ENCODE results near the gene MARCOL. TPM values are rescaled to one million over a fixed set of nuclear protein-coding genes. Genes with fewer than 3 reads are reported as not detected.
"Not testable (repeated sequence)": the region's sequence is repeated elsewhere in the genome, so short reads cannot be mapped to it uniquely, and the experiment has no call there.

The MARCOL gene
- polyA plus RNA-seq, 6 donors from 2014 or later, result not detected

DNA sequence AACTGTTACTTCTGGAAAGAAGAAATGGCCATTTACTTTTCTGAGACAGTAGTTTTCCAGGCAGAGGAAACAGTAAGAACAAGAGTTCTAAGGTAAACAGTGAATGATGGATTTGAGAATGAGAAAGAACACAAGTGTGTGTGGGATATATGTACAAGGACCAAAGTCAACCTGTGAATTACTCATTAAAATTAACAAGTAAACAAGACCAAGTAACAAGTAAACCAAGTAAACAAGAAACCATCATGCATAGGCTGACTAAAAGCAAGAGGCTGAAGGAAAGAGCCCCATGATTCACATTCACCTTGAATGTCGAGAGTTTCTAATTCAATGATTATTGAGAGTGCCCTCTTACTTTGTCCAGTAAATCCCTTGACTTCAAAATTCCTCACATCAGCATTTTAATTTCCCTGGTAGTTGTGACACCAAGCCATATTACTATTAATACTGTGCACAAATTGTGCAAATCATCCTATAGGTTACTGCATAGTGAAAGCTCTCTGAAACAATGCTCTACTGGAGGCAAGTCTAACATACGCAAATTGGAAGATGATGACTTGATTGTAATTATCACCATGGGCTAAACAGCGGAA lies 9.8 kb upstream of the MARCOL start:
- H3K27me3 Mint-ChIP-seq, result peaks cover 0 to 11% (median 11%) of the 10 kb centered on the region in 3 donors
- ATAC-seq (ENCODE audit: low read depth in 2 of 2), result no peak
- H3K4me3 Mint-ChIP-seq, result no peak overlapping the region
- H3K9me3 Mint-ChIP-seq, result peaks cover 0 to 5% (median 0%) of the 10 kb centered on the region in 7 donors
- H3K27ac Mint-ChIP-seq, result no peak overlapping the region
- no peaks in the 10 kb centered on the region for H3K36me3 Mint-ChIP-seq
- H3K4me1 Mint-ChIP-seq, result no peaks in the 10 kb centered on the region
- no peak for DNase-seq

DNA sequence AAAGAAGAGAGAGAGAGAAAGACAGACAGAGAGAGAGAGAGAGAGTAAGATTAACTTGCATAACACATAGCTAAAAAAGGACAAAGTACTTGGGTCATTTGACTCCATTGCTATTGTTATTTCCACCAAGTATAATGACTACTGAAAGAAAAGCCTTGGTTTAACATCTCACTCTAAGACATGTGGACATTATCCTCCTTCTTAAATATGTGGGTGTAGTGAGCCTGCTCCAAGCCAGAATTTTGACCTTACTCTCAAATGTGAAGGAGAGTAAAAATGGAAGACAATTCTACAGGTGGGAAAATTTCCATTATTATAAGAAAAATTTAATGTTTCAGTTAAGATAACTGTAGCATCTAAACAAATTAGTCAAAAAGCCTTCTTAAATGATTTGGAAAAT lies 8.5 kb upstream of the MARCOL start:
- H3K27me3 Mint-ChIP-seq, result peaks cover 0 to 11% (median 11%) of the 10 kb centered on the region in 3 donors
- ATAC-seq (ENCODE audit: low read depth in 2 of 2) (no peak), DNase-seq (no peak)
- H3K4me1 Mint-ChIP-seq, result no peaks in the 10 kb centered on the region
- no peak overlapping the region for H3K4me3 Mint-ChIP-seq
- H3K9me3 Mint-ChIP-seq, result peaks cover 0 to 5% (median 0%) of the 10 kb centered on the region in 7 donors
- no peaks in the 10 kb centered on the region for H3K36me3 Mint-ChIP-seq
- H3K27ac Mint-ChIP-seq, result no peak overlapping the region

DNA sequence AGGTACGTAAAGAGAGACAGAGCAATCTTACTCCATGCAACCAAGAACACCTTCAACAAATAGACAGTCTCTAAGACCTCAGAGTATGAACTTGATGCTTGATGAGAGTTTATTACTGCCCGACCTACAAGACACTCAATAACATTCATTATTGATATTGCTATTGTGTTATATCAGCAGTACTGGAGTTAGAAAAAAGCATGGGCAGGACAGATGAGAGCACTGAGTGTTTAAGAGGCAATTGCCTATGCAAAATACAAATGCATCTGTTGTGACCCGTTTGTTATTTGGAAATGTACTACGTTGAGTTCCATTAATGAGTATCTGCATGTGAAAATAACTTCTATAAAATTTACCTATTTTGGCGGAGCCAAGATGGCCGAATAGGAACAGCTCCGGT lies 8.1 kb upstream of the MARCOL start:
- H3K4me1 Mint-ChIP-seq, result no peaks in the 10 kb centered on the region
- DNase-seq, result no peak
- no peak for ATAC-seq (ENCODE audit: low read depth in 2 of 2)
- no peak overlapping the region for H3K4me3 Mint-ChIP-seq
- no peak overlapping the region for H3K27ac Mint-ChIP-seq
- H3K27me3 Mint-ChIP-seq, result peaks cover 0 to 11% (median 11%) of the 10 kb centered on the region in 3 donors
- no peaks in the 10 kb centered on the region for H3K36me3 Mint-ChIP-seq
- peaks cover 0 to 5% (median 0%) of the 10 kb centered on the region in 7 donors for H3K9me3 Mint-ChIP-seq

DNA sequence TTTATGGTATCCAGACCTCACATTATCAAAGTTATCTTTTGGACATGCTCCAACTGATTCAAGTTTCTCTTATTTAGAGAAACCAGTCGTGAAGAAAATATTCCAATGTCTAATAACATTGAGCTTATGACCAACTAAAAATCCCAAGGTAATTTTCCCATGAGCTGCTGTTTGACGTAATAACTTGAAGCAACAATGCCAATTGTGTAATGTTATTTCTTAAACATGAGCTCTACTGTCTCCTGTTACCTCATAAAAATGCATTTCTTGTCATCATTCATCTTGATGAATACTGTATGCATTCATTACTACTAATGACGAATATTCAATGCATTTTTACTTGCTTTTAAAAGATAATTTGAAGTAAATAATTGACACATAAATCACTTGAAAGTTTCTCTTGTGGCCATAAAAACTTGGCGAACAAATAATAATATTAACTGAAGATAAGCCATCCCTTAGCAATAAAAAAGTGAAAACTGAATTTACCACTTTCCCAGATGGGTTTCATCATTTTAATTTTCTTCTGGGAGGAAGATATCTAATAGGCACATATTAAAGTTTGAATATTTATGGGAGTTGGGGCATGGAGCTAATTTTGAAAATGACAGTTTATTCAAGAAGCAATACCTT lies 424 bp upstream of the MARCOL start:
- no peaks in the 10 kb centered on the region for H3K27me3 Mint-ChIP-seq
- H3K9me3 Mint-ChIP-seq, result peaks cover 0 to 5% (median 0%) of the 10 kb centered on the region in 7 donors
- H3K4me1 Mint-ChIP-seq, result no peaks in the 10 kb centered on the region

DNA sequence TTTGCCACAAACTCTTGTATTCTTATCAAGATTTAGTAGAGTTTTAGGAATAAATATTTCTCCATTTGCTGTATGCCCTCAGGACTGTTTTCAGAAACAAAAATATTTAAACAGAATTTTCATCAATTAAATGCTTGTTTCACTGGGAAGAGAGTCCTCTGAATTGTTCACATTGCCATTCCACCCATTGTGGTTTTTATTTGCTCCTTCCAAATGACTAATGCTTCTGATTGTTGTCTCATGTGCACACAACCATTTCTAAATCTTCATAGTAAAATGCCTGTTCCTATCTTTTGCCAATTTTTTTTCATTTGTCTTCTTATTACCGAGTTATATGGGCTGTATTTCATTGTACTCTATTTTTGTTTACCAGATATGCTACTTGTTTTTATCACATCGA lies 10.6 kb downstream of the MARCOL start:
- no peak overlapping the region for H3K4me3 Mint-ChIP-seq
- H3K36me3 Mint-ChIP-seq, result no peaks in the 10 kb centered on the region
- DNase-seq, result no peak
- ATAC-seq (ENCODE audit: low read depth in 2 of 2), result no peak
- no peak overlapping the region for H3K27ac Mint-ChIP-seq
- H3K4me1 Mint-ChIP-seq, result no peaks in the 10 kb centered on the region
- peaks cover 0 to 24% (median 9%) of the 10 kb centered on the region in 7 donors for H3K9me3 Mint-ChIP-seq
- H3K27me3 Mint-ChIP-seq, result no peaks in the 10 kb centered on the region

More for the DNA sequence above, 424 bp upstream of the MARCOL start:
- no peaks in the 10 kb centered on the region for H3K36me3 Mint-ChIP-seq
- ATAC-seq (ENCODE audit: low read depth in 2 of 2) (no peak), DNase-seq (no peak)
- no peak overlapping the region for H3K4me3 Mint-ChIP-seq
- no peak overlapping the region for H3K27ac Mint-ChIP-seq

DNA sequence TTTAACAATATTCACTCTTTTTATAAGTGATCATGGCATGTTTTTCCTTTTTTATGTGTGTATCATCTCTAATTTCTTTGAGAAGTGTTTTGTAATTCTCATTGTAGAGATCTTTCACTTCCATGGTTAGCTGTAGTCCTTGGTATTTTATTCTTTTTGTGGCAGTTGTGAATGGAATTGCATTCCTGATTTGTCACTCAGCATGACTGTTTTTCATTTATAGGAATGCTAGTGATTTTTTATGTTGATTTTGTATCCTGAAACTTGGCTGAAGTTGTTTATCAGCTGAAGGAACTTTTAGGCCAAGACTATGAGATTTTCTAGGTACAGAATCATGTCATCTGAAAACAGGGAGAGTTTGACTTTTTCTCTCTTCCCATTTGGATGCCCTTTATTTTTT lies 17.1 kb downstream of the MARCOL start:
- DNase-seq, result no peak

DNA sequence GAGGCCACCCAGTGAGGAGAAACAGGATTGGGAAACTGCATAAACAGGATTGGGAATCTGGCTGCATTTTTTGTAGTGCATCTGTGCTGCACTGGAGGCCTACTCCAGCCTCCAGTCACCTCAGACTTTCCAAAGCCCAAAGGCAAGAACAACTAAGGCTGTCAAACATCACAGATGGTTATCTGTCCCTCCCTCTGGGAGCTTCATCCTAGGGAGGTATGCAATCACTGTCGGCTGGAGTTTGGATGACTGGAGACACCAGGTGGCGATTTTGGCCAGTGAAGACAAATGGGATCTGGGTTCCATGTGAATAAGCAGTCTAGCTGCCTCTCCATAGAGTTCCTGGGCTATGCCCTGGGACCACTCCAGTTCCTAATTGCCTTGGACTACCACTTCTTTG lies 21.0 kb downstream of the MARCOL start:
- DNase-seq (no peak), ATAC-seq (ENCODE audit: low read depth in 2 of 2) (no peak)
- no peak overlapping the region for H3K27ac Mint-ChIP-seq
- H3K9me3 Mint-ChIP-seq, result peaks cover 17 to 39% (median 31%) of the 10 kb centered on the region in 7 donors
- no peak overlapping the region for H3K4me3 Mint-ChIP-seq
- peaks cover 4 to 9% (median 8%) of the 10 kb centered on the region in 3 donors for H3K27me3 Mint-ChIP-seq
- no peaks in the 10 kb centered on the region for H3K4me1 Mint-ChIP-seq
- H3K36me3 Mint-ChIP-seq, result peaks cover 0 to 21% of the 10 kb centered on the region in 2 donors

More for the DNA sequence above, 17.1 kb downstream of the MARCOL start:
- H3K27me3 Mint-ChIP-seq, result peaks cover 0 to 4% (median 0%) of the 10 kb centered on the region in 3 donors
- peaks cover 0 to 17% of the 10 kb centered on the region in 2 donors for H3K36me3 Mint-ChIP-seq
- H3K4me1 Mint-ChIP-seq, result no peaks in the 10 kb centered on the region
- H3K27ac Mint-ChIP-seq, result no peak overlapping the region
- no peak overlapping the region for H3K4me3 Mint-ChIP-seq
- H3K9me3 Mint-ChIP-seq, result peaks cover 8 to 52% (median 35%) of the 10 kb centered on the region in 7 donors
- ATAC-seq (ENCODE audit: low read depth in 2 of 2), result no peak

DNA sequence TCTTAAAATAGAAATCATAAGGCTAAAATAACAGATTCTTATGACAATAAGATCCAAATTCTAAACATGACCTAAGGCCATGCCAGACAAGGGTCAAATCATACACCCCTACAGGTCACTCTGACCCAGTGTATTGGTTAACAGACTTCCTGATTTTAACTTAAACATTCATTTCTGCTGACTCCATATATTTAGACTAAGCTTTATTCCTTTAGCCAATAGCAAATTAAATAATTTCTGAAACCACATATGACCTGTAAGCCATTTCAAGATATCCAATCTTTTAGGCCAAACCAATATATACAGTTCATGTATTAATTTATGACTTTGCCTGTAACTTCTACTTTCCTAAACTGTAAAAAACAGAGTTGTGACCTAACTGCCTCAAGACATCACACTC lies 22.9 kb downstream of the MARCOL start:
- Mint-ChIP-seq H3K27ac (no peak overlapping the region), H3K27me3 (peaks cover 4 to 9% (median 8%) of the 10 kb centered on the region in 3 donors), H3K4me3 (no peak overlapping the region), H3K4me1 (no peaks in the 10 kb centered on the region), H3K9me3 (peaks cover 21 to 41% (median 33%) of the 10 kb centered on the region in 7 donors), H3K36me3 (peaks cover 0 to 21% of the 10 kb centered on the region in 2 donors)
- DNase-seq, result no peak
- ATAC-seq (ENCODE audit: low read depth in 2 of 2), result no peak

DNA sequence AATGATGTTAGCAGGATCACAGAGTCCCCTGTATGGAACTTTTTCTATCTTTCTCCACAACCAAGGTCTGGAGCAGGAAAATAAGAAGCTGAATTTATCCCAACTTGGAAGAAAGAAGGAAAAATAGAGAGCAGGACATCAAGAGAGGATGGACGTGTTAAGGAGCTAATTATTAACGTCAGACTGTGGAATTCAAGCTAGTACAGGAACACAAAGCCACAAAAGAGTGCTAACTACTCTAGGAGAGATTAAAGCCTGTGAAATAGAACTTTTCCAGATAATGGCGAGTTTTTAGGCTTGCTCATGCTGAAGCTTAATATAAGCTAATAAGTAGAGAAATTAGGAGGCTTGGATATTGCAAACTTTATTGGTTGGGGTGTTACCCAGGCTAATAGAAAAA lies 29.6 kb downstream of the MARCOL start:
- Mint-ChIP-seq H3K27ac (no peak overlapping the region), H3K27me3 (no peaks in the 10 kb centered on the region), H3K4me1 (no peaks in the 10 kb centered on the region), H3K4me3 (peak overlapping the region in 1 of 8 donors; percentile 26), H3K9me3 (peaks cover 0 to 13% (median 6%) of the 10 kb centered on the region in 7 donors), H3K36me3 (no peaks in the 10 kb centered on the region)
- DNase-seq (no peak), ATAC-seq (ENCODE audit: low read depth in 2 of 2) (no peak)

DNA sequence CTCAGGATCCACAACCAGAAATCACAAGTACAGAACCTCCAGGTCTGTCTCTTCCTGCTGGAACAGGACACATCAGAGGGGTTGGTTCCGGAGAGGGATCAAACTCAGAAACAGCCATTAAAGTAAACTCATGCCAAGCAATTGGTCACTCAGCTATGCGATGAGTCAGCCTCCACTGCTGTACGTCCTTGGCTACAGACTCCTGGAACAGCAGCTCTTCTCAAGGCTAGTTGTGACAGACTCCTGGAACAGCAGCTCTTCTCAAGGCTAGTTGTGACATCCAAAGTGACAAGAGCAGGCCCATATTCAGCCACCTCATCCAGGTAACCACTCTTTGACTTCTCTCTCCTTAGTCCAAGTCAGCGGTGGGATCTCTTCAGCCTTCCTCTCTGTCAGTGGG lies 30.2 kb downstream of the MARCOL start, which contains the start of gene SPINK13:
Gene SPINK13 (plus strand): TSS at position 229 of the 400 bp plus-strand sequence. CDS start 1,279 bp downstream, outside the sequence.
- no peak for DNase-seq
- Mint-ChIP-seq H3K9me3 (peaks cover 0 to 13% (median 6%) of the 10 kb centered on the region in 7 donors), H3K27me3 (no peaks in the 10 kb centered on the region), H3K4me3 (peak within 1 kb of the TSS in 1 of 8 donors; percentile 26), H3K4me1 (no peaks in the 10 kb centered on the region), H3K36me3 (no peaks in the 10 kb centered on the region), H3K27ac (no peak within 1 kb of the TSS)
- no peak for ATAC-seq (ENCODE audit: low read depth in 2 of 2)

DNA sequence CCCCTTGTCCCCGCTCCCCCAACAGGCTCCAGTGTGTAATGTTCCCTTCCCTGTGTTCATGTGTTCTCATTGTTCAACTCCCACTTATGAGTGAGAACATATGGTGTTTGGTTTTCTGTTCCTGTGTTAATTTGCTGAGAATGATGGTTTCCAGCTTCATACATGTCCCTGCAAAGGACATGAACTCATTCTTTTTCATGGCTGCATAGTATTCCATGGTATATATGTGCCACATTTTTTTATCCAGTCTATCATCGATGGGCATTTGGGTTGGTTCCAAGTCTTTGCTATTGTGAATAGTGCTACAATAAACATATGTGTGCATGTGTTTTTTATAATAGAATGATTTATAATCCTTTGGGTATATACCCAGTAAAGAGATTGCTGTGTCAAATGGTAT lies 36.8 kb downstream of the MARCOL start:
- not testable (repeated sequence) for DNase-seq; ATAC-seq (ENCODE audit: low read depth in 2 of 2); H3K4me1 Mint-ChIP-seq; H3K27ac Mint-ChIP-seq
- H3K9me3 Mint-ChIP-seq, result peaks cover 12 to 48% (median 27%) of the 10 kb centered on the region in 7 donors
- peak overlapping the region in 1 of 8 donors; percentile 30 for H3K4me3 Mint-ChIP-seq
- peaks cover 0 to 17% of the 10 kb centered on the region in 2 donors for H3K36me3 Mint-ChIP-seq
- peaks cover 0 to 13% (median 7%) of the 10 kb centered on the region in 3 donors for H3K27me3 Mint-ChIP-seq

DNA sequence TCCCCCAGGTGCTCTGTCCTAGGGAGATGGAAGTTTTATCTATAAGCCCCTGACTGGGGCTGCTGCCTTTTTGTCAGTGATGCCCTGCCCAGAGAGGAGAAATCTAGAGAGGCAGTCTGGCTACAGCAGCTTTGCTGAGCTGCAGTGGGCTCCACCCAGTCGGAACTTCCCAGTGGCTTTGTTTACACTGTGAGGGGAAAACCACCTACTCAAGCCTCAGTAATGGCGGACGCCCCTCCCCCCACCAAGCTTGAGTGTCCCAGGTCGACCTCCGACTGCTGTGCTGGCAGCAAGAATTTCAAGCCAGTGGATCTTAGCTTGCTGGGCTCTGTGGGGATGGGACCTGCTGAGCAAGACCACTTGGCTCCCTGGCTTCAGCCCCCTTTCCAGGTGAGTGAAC lies 42.6 kb downstream of the MARCOL start:
- not testable (repeated sequence) for H3K27ac Mint-ChIP-seq; ATAC-seq (ENCODE audit: low read depth in 2 of 2); H3K4me1 Mint-ChIP-seq; H3K4me3 Mint-ChIP-seq; DNase-seq
- Mint-ChIP-seq H3K27me3 (peaks cover 0 to 22% (median 12%) of the 10 kb centered on the region in 3 donors), H3K9me3 (peaks cover 10 to 52% (median 25%) of the 10 kb centered on the region in 7 donors), H3K36me3 (peaks cover 0 to 20% of the 10 kb centered on the region in 2 donors)

DNA sequence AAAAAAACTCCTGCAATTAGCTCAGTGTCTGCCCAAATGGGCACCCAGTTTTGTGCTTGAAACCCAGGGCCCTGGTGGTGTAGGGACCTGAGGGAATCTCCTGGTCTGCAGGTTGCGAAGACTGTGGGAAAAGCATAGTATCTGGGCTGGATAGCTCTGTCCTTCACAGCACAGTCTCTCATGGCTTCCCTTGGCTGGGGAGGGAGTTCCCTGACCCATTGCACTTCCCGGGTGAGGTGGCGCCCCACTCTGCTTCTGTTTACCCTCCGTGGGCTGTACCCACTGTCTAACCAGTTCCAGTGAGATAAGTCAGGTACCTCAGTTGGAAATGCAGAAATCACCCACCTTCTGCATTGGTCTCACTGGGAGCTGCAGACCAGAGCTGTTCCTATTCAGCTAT lies 43.0 kb downstream of the MARCOL start:
- not testable (repeated sequence) for H3K4me1 Mint-ChIP-seq; H3K27ac Mint-ChIP-seq; ATAC-seq (ENCODE audit: low read depth in 2 of 2); H3K4me3 Mint-ChIP-seq; DNase-seq
- peaks cover 7 to 48% (median 22%) of the 10 kb centered on the region in 7 donors for H3K9me3 Mint-ChIP-seq
- peaks cover 0 to 22% (median 12%) of the 10 kb centered on the region in 3 donors for H3K27me3 Mint-ChIP-seq
- peaks cover 0 to 20% of the 10 kb centered on the region in 2 donors for H3K36me3 Mint-ChIP-seq

Measured in naive B cell (primary cell).